ENCODE results near the gene EMILIN3. TPM values are rescaled to one million over a fixed set of nuclear protein-coding genes. Genes with fewer than 3 reads are reported as not detected.

The EMILIN3 gene
- total and polyA plus RNA-seq, 7 donors, result 0.12 to 1.5 (median 0.47) TPM; not detected in 1

- Histone ChIP-seq H3K4me1 (peaks cover 6% of the 10 kb centered on the region), H3K27ac (no peak overlapping the region), H3K36me3 (ENCODE audit: insufficient read depth in 1 of 2, low read depth in 1 of 2) (no peaks in the 10 kb centered on the region), H3K4me3 (no peak overlapping the region), H3K27me3 (ENCODE audit: insufficient read depth in 3 of 3, low read length in 2 of 3) (no peaks in the 10 kb centered on the region), H3K9me3 (no peaks in the 10 kb centered on the region)
- ATAC-seq, result no peak
- no peak for DNase-seq
- WGBS, 3 donors, result 59 to 81% (median 66%) methylated on average over 3 of the region's 3 CpGs
- intact Hi-C loops (cut with DNase I), result no loop called here
- TF ChIP-seq, protein P1, sequence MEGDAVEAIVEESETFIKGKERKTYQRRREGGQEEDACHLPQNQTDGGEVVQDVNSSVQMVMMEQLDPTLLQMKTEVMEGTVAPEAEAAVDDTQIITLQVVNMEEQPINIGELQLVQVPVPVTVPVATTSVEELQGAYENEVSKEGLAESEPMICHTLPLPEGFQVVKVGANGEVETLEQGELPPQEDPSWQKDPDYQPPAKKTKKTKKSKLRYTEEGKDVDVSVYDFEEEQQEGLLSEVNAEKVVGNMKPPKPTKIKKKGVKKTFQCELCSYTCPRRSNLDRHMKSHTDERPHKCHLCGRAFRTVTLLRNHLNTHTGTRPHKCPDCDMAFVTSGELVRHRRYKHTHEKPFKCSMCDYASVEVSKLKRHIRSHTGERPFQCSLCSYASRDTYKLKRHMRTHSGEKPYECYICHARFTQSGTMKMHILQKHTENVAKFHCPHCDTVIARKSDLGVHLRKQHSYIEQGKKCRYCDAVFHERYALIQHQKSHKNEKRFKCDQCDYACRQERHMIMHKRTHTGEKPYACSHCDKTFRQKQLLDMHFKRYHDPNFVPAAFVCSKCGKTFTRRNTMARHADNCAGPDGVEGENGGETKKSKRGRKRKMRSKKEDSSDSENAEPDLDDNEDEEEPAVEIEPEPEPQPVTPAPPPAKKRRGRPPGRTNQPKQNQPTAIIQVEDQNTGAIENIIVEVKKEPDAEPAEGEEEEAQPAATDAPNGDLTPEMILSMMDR (IDR thresholded peaks at IDR 0.05), result no peak
These were observed 27.1 kb upstream of the EMILIN3 start for GRCh38 chr20:41393705-41394066.

DNA sequence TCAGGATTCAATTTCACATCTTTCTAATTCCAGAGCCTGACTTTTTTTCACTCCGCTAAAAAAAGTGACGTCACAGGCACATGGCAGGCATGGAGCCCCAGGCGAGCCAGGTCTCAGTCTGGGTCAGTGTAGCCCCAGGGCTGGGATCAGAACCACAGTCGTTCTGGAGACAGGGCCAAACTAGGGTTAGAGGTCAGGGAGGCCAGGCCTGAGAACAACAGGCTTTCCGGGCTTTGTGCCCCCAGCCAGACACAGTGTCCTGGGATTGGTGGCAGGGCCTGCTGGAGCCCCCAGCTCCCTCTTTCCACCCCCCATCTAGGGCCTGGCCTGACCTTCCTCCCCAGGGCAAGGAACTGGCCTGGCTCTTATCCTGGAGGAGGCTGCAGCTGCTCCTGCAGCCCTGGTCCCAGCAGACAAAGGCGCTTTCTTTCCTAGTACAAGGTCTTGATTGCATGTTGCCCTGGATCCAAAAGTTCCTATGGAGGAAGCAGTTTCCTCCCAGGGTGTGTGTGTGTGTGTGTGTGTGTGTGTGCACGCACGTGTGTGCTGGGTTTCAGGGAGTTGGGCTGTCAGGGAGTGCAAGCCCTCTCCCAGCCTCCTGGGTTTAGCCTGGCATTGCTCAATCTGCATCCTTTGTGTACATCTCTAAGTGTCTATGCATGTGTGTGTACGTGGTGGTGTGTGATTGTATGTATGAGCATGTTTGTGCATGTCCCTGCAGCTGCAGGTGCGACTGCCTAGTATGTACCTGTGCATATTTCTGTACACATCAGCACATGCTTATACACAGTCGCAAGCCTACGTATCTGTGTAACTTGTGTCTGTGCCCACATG is 26.5 kb upstream of the EMILIN3 start:
- no peaks in the 10 kb centered on the region for H3K27me3 ChIP-seq (ENCODE audit: insufficient read depth in 3 of 3, low read length in 2 of 3)

DNA sequence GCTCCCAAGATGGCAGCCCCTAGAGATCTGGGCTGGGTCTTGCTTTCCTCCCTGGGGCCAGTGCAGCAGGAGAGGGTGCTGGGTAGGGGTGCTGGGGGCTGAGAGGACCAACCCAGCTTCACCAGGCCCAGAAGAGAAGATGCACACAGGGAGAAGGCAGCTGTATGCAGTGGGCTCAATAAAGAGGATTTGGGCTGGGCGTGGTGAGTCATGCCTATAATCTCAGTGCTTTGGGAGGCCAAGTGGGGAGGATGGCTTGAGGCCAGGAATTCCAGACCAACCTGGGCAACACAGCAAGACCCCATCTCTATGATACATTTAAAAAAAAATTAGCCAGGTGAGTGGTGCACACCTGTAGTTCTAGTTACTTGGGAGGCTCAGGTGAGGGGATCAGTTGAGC is 25.7 kb upstream of the EMILIN3 start:
- Histone ChIP-seq H3K4me3 (no peak overlapping the region), H3K27ac (no peak overlapping the region), H3K9me3 (no peaks in the 10 kb centered on the region), H3K27me3 (ENCODE audit: insufficient read depth in 3 of 3, low read length in 2 of 3) (no peaks in the 10 kb centered on the region), H3K36me3 (ENCODE audit: insufficient read depth in 1 of 2, low read depth in 1 of 2) (no peaks in the 10 kb centered on the region), H3K4me1 (peaks cover 6% of the 10 kb centered on the region)
- ATAC-seq, result no peak
- no peak for DNase-seq
- WGBS, 3 donors, result 85 to 100% (median 88%) methylated on average over 1 of the region's 1 CpG
- intact Hi-C loops (cut with DNase I), result no loop called here
- TF ChIP-seq, protein P1 (IDR thresholded peaks at IDR 0.05), result no peak

More for the DNA sequence above, 26.5 kb upstream of the EMILIN3 start:
- TF ChIP-seq, protein P1 (IDR thresholded peaks at IDR 0.05), result no peak
- H3K9me3 ChIP-seq, result no peaks in the 10 kb centered on the region
- peaks cover 6% of the 10 kb centered on the region for H3K4me1 ChIP-seq
- intact Hi-C loops (cut with DNase I), result no loop called here
- H3K36me3 ChIP-seq (ENCODE audit: insufficient read depth in 1 of 2, low read depth in 1 of 2), result no peaks in the 10 kb centered on the region
- no peak overlapping the region for H3K27ac ChIP-seq
- DNase-seq (peak; percentile 42 to 77), ATAC-seq (peak; percentile 47 to 69 (median 57))
- no peak overlapping the region for H3K4me3 ChIP-seq
- 48 to 55% (median 53%) methylated on average over 12 of the region's 12 CpGs for WGBS, 3 donors

DNA sequence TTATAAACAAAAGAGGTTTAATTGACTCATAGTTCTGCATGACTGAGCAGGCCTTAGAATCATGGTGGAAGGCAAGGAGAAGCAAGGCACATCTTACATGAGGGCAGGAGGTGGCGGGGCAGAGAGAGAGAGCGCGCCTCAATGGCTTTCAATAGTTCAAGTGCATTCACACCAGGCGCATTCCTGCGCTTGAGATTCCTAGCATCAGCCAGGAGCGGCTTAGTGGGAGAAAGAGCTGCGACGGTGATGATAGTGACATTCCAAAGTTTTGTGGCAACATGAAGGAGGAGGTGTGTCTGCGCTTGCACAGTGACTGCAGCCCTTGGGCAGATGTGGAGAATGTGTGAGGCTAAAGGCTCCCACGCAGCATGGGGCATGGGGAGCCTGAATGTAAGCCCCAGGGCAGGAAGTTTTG is 25.0 kb upstream of the EMILIN3 start:
- 91 to 96% (median 92%) methylated on average over 10 of the region's 10 CpGs for WGBS, 3 donors
- Histone ChIP-seq H3K27ac (no peak overlapping the region), H3K36me3 (ENCODE audit: insufficient read depth in 1 of 2, low read depth in 1 of 2) (no peaks in the 10 kb centered on the region), H3K27me3 (ENCODE audit: insufficient read depth in 3 of 3, low read length in 2 of 3) (no peaks in the 10 kb centered on the region), H3K4me1 (peaks cover 6% of the 10 kb centered on the region), H3K9me3 (no peaks in the 10 kb centered on the region), H3K4me3 (no peak overlapping the region)
- DNase-seq (no peak), ATAC-seq (no peak)
- intact Hi-C loops (cut with DNase I), result no loop called here
- TF ChIP-seq, protein P1 (IDR thresholded peaks at IDR 0.05), result no peak

All from psoas muscle (tissue), 8 donors.